ENCODE results near the gene EPS15. TPM values are rescaled to one million over a fixed set of nuclear protein-coding genes. Genes with fewer than 3 reads are reported as not detected.

Gene EPS15
- total and polyA plus RNA-seq, 9 of the 15 experiments (the other 6 are each of a cell fraction or from before 2014, with no cell fraction given), result 23.1 to 69.0 (median 41.7) TPM

GRCh38 chr1:51321924-51322280, 197.2 kb downstream of the EPS15 start (continued):
- TF ChIP-seq ATF6 (CRISPR knock-in tag; IDR thresholded peaks at IDR 0.05) (no peak), ESRRA (IDR thresholded peaks at IDR 0.05; ENCODE audit: borderline replicate concordance, low read depth) (no peak), ZNF41 (CRISPR knock-in tag; conservative IDR thresholded peaks at IDR 0.05) (no peak), NONO (IDR thresholded peaks at IDR 0.05; ENCODE audit: low read depth in 2 of 2, low read length in 1 of 2) (no peak), MAZ (CRISPR knock-in tag; conservative IDR thresholded peaks at IDR 0.05 in 1 of 2, IDR thresholded peaks at IDR 0.05 in 1 of 2) (no peak), RBBP5 (IDR thresholded peaks at IDR 0.05; ENCODE audit: borderline replicate concordance, insufficient read depth, low read length, poor library complexity, severe bottlenecking) (no peak)

Measured in K562 (cell line).